ENCODE data around the gene PPM1B. TPM values are rescaled to one million over a fixed set of nuclear protein-coding genes. Genes with fewer than 3 reads are reported as not detected.

Gene PPM1B
- total and polyA plus RNA-seq, 2 donors (not counting 3 experiments of a cell fraction or from before 2014, with no cell fraction given): 8.0 to 24.1 TPM

DNA sequence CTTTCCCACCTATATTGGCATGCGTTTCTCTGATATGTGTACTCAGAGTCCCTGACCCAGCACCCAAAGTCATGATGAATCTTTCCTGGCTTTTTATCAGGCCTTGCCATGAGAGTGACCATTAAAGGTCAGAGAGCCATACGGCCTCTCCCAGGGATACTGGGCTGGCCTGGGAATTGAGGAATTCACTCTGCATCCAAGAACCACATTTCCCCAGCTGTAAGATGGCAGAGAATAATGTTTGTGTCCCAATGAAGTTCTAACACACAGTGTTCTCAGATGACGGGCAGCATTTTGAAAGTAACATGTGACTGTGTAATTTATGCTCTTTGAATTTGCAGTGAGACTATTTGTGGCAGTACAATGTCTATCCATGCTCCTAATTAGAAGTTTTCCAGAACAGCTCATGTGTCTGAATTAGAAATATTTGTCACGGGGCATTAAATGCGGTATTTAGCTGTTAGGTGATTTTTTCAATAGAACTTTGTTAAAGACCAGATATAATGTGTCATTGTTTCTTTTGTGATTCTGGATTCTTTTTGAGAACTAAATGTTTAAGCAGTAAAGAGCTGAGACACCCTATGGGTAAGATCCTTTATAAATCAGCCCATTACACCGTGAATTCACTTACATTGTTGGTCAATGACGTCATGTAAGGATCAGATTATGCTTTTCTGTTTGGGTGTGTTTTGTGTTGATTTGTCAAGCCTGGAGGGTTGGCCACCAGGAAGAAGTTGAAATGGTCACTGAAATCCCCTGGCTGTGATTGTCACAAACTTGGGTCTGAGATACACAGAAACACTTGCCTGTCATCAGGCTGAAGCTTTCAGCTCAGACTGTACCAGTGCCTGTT is 99.3 kb downstream of the PPM1B start:
- Histone ChIP-seq H3K79me2 (ENCODE audit: control insufficient read depth, insufficient read depth, low read length) (no peaks in the 10 kb centered on the region), H3K4me2 (ENCODE audit: insufficient read depth, low read length) (no peak overlapping the region), H2AFZ (ENCODE audit: low read depth, low read length) (no peak overlapping the region), H4K20me1 (replicated peaks; ENCODE audit: control insufficient read depth, extremely low read depth, insufficient read depth, low read length) (no peaks in the 10 kb centered on the region), H3K27me3 (ENCODE audit: control insufficient read depth in 2 of 2, insufficient read depth in 2 of 2, low read length in 2 of 2) (peaks cover 0 to 2% of the 10 kb centered on the region in 2 experiments), H3K4me3 (replicated peaks in 1 of 3; ENCODE audit: insufficient read depth in 1 of 3, low read depth in 1 of 3, low read length in 3 of 3) (no peak overlapping the region), H3K9me1 (replicated peaks; ENCODE audit: control insufficient read depth, extremely low read depth, insufficient read depth, low read length) (no peaks in the 10 kb centered on the region), H3K9me3 (replicated peaks; ENCODE audit: control insufficient read depth, insufficient read depth, low read length) (no peaks in the 10 kb centered on the region), H3K9ac (replicated peaks; ENCODE audit: extremely low read depth, insufficient read depth, low read length) (no peak overlapping the region), H3K36me3 (ENCODE audit: control insufficient read depth in 2 of 2, extremely low read depth in 1 of 2, insufficient read depth in 2 of 2, low read length in 2 of 2) (no peaks in the 10 kb centered on the region), H3K4me1 (ENCODE audit: control insufficient read depth, extremely low read depth, insufficient read depth, low read length) (no peaks in the 10 kb centered on the region), H3K27ac (ENCODE audit: insufficient read depth, low read depth, low read length) (no peak overlapping the region)
- no peak for FAIRE-seq
- DNase-seq (ENCODE audit: low read depth, low spot score): no peak
- dilution Hi-C loops (cut with MboI; ENCODE audit: extremely low pct_ligation_motif_present, low sequenced_read_pairs) (no loop called here), intact Hi-C loops (cut with micrococcal nuclease) (no loop called here)
- TF ChIP-seq, protein P1, sequence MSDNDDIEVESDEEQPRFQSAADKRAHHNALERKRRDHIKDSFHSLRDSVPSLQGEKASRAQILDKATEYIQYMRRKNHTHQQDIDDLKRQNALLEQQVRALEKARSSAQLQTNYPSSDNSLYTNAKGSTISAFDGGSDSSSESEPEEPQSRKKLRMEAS (IDR thresholded peaks at IDR 0.05; ENCODE audit: insufficient read depth, insufficient read length): no peak
- TF ChIP-seq GATA2 (IDR thresholded peaks at IDR 0.05; ENCODE audit: insufficient read depth, insufficient read length, low read depth, low read length) (no peak), MYC (IDR thresholded peaks at IDR 0.05; ENCODE audit: low read depth, low read length) (no peak)
- TF ChIP-seq, protein P2, sequence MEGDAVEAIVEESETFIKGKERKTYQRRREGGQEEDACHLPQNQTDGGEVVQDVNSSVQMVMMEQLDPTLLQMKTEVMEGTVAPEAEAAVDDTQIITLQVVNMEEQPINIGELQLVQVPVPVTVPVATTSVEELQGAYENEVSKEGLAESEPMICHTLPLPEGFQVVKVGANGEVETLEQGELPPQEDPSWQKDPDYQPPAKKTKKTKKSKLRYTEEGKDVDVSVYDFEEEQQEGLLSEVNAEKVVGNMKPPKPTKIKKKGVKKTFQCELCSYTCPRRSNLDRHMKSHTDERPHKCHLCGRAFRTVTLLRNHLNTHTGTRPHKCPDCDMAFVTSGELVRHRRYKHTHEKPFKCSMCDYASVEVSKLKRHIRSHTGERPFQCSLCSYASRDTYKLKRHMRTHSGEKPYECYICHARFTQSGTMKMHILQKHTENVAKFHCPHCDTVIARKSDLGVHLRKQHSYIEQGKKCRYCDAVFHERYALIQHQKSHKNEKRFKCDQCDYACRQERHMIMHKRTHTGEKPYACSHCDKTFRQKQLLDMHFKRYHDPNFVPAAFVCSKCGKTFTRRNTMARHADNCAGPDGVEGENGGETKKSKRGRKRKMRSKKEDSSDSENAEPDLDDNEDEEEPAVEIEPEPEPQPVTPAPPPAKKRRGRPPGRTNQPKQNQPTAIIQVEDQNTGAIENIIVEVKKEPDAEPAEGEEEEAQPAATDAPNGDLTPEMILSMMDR (IDR thresholded peaks at IDR 0.05; ENCODE audit: extremely low read depth in 1 of 2, insufficient read depth in 1 of 2, low read depth in 1 of 2, low read length in 2 of 2): no peak
- CTCF ChIA-PET: interaction anchor here (0.6 kb wide), 1 partner anchor 23 kb away, joined by 3 read pairs; no protein-coding TSS in a partner anchor
- BruUV-seq (replicated peaks): no TSS peak
- POLR2A ChIA-PET: no interaction called here

Data from endothelial cell of umbilical vein (primary cell).